GM12865 (cell line): ENCODE data around the gene ATP1A1.

Source experiments
- DNase-seq: peaks from one replicate; pipeline ENCODE4 v3.0.0; 2010; ENCODE audit warnings: low read depth
- H3K4me3 ChIP-seq: 2 replicates; pipeline ENCODE4 v1.5.1; 2011; ENCODE audit warnings: mild to moderate bottlenecking, low read depth, low read length, control low read depth
- CTCF ChIP-seq: IDR thresholded peaks from 2 replicates; pipeline ENCODE4 v1.5.1; 2011; ENCODE audit warnings: low read length, control low read depth, low read depth, inconsistent platforms; ENCODE audit not compliant: insufficient read depth; ENCODE audit errors: missing control alignments

The ATP1A1 gene

DNA sequence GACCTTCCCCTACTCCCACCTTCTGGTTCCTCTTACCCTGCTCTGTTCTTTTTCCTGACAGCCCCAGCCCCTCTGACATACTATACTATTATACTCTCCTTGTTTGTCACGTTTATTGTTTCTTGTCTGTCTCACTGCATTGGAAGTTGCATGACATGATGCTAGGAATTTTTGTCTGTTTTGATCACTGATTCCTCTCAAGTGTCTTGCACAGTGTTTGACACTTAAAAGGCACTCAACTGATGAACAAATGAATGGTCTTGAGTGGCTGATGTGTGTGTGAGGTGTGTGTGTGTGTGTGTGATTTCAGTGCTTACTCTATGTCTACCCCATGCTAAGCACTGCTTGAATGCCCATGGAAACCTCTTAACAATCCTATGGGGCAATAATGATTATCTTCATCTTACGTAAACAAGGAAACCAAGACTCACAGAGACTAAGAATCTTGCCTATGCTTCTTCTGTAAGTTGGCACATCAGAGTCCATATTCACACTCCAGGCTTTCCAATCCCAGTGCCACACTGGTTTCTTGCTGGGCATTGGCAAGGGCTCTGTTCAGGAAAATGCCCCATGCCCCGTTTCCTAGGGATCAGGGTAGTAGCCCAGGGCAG is 59.7 kb downstream of the ATP1A1 start:
- no peak for DNase-seq
- no peak overlapping the region for H3K4me3 ChIP-seq
- no peak for TF ChIP-seq CTCF

DNA sequence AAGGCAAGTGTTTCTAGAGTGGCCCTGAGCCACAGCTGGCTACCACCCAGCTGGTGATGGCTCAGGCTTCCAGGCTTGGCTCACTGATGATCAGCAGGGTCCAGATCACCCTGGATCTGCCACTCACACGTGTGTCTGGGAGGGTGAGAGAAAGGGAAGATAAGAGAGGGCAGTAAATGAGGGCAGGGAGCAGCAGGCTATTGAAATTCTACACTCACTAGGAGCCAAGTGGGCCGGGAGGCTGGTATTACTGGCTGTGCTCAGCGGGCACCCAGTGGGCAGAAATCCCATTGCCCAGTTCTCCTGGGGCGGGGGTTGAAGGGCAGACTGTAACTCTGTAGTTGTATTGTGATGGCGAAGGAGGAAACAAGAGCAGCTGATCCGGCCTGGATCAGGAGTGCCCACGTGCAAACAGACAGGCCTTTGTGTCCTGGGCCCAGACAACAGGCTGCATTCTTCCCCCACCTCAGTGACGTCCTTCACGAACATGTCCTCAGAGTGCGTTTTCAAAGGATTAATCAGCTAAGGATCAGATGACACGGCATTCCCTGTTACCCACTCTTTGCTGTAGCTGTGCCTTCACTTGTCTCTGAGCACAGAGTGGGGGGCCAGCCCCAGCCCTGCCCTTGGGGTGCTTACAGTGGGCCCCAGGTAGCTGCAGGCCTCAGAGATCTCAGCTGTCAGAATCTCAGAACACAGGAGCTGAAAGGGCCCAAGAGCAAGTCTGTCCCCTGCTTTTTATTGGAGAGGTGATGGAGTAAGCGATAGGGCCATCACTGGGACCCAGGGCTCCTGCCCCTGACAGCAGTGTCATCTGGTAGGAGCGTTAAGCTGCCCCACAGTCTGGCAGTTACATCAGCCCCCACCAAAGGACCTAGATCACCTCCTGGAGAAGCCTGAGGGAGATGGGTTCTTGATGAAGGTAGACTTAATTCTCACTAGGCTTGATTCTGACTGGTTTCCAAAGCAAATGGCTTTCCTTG is 60.5 kb downstream of the ATP1A1 start:
- no peak for TF ChIP-seq CTCF
- no peak overlapping the region for H3K4me3 ChIP-seq

DNA sequence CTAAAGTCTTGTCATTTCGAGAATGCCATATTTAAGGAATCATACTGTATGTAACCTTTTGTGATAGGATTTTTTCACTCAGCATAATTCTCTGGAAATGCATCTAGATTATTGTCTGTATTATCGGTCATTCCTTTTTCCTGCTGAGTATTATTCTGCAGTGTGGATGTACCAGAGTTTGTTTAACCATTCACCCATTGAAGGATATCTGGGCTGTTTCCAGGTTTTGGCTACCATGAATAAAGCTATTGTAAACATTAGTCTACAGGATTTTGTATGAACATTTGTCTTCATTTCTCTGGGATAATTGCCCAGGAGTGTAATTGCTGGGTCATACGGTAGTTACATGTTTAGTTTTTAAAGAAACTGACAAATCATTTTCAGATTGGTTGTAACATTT is 61.8 kb downstream of the ATP1A1 start:
- no peak overlapping the region for H3K4me3 ChIP-seq
- no peak for DNase-seq
- TF ChIP-seq CTCF = no peak

More for the DNA sequence above, 60.5 kb downstream of the ATP1A1 start:
- DNase-seq = no peak

GRCh38 chr1:116435806-116436610 is 63.0 kb downstream of the ATP1A1 start:
- no peak for DNase-seq
- no peak for TF ChIP-seq CTCF
- no peak overlapping the region for H3K4me3 ChIP-seq

DNA sequence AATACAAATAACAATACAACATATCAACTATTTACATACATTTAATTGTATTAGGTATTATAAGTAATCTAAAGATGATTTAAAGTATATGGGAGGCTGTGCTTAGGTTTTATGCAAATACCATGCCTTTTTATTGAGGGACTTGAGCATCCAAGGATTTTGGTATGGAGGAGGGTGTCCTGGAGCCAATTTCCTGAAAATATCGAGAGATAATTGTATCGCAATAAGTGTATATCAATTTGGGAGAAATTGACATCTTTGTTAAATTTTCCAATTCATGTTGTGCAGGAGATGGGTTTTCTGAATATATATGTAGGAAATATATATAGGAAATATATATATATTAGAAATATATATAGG is 63.5 kb downstream of the ATP1A1 start:
- no peak for TF ChIP-seq CTCF
- no peak overlapping the region for H3K4me3 ChIP-seq
- no peak for DNase-seq

GRCh38 chr1:116439701-116440100 is 66.7 kb downstream of the ATP1A1 start:
- no peak for TF ChIP-seq CTCF
- no peak overlapping the region for H3K4me3 ChIP-seq
- DNase-seq = no peak
